GM12864 (cell line): Measurements from ENCODE around the gene SLC30A3.

ENCODE experiments used
- DNase-seq: peaks from one replicate; pipeline ENCODE4 v3.0.0-alpha.2; 2011; ENCODE audit warnings: low read depth
- H3K4me3 ChIP-seq: 2 replicates; pipeline ENCODE4 v1.5.1; 2011; ENCODE audit warnings: mild to moderate bottlenecking, low read depth, low read length, control low read depth
- CTCF ChIP-seq: IDR thresholded peaks from 2 replicates; pipeline ENCODE4 v1.5.1; 2011; ENCODE audit warnings: low read depth, mild to moderate bottlenecking, moderate library complexity, low read length, control low read depth, inconsistent platforms; ENCODE audit errors: missing control alignments

SLC30A3 gene

DNA sequence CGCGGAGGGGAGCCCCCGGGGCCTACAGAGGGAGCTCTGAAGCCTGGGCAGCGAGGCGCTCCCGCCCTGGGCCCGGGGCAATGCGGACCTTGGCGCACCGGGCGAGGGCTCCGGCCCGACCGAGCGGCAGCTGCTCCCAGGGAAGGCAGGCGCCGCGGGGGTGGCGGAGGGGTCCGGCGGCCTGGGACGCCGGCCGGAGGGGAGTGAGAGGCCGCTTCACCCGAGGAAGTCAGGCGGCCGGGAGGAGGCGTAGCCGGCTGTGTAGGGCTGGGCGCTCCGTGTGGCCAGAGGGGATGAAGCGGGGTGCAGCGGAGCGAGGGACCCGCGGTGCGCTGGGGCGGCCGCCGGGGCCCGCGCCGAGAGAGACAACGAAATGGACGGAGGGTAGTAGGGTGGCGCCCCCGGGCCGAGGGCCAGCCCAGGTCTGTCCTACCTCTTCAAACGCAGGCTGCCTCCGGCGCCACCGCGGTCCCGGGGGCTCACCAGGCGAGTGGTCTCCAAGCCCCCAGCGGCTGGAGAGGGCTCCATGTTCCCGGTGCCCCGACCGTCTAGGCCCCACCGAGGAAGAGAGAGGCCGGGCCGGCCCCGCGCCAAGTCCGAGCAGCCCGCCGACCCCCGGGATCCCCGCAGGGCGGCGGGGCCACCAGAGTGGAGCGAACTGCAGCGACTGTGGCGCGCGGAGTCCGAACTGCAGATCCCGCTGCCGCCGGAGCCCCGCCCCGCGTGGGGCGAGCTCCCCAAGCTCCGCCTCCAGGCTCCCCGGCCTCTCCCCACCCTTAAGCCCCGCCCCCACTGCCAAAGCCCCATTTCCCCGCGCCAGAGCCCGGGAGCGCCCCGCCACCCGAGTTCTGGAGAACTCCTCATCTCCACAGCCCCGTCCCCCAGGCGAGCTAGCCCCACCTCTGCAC lies at the start of gene SLC30A3:
Gene SLC30A3 (minus strand): TSS at position 669 of the 908 bp plus-strand sequence. CDS start 141 bp downstream, at position 528.
- no peak for TF ChIP-seq CTCF
- no peak for DNase-seq
- H3K4me3 ChIP-seq = peak within 1 kb of the TSS; percentile 49

DNA sequence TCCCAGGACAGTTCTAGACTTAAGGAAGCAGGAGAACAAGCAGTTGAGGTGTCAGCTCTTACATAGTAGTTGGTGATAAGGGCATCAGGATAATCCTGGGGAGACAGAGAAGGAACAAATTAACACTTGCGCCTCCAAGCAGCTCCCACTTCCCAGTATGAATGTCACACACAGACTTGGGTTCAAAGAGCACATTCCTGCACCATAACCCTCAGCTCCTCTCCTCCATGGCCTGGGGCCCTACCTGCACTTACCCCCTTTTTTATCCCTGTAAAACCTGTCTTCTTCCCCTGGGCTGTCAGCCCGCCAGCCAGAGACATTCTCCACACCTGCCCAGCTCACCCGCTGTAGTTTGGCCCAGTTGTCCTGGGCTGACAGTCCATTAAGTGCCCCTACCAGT lies 49.3 kb upstream of the SLC30A3 start:
- no peak overlapping the region for H3K4me3 ChIP-seq
- TF ChIP-seq CTCF = no peak
- no peak for DNase-seq

GRCh38 chr2:27309651-27310050 lies 46.8 kb upstream of the SLC30A3 start:
- DNase-seq = no peak
- no peak for TF ChIP-seq CTCF
- H3K4me3 ChIP-seq = no peak overlapping the region

- DNase-seq = no peak
- TF ChIP-seq CTCF = no peak
- H3K4me3 ChIP-seq = no peak within 1 kb of the TSS
Measured at GRCh38 chr2:27308359-27308881, 45.6 kb upstream of the SLC30A3 start, which contains the start of gene UCN. TSS of gene UCN (minus strand) at chr2:27308445. CDS start at chr2:27307895, 550 bp downstream.

DNA sequence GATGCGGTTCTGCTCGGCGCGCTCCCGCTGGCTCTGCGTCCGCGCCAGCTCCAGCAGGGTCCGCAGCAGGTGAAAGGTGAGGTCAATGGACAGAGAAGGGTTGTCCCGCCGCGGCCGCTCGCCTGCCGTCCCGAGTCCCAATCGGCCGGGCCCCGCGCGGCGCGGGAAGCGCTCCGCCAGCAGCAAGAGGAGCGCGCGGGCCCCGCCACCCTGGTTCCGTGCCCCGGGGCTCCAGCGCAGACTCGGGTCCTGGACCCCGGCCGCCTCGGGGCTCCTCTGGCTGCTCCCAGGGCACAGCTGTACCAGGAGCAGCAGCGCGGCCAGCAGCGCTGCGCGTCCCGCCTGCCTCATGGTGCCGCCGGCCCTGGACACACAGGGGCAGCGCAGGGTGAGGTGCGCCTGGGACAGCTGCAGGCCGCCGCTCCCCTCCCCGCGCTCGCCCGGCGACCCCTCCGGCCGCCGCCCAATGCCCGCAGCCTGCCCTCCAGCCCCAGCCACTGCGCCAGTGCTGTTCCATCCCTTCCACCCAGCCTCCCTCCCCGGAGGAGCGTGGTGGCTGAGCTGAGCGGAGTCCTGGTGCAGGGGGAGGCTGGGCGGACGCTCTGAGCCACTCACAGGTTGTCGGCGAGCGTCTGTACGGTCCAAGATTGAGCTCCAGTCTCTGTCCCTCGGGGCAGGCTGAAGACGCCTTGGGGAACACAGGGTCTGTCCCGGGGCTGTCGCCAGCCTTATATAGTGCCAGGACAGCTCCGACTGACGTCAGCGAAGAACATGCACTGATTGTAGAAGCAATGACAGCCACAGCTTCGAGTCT lies 44.9 kb upstream of the SLC30A3 start:
- H3K4me3 ChIP-seq = no peak overlapping the region
- TF ChIP-seq CTCF = no peak

DNA sequence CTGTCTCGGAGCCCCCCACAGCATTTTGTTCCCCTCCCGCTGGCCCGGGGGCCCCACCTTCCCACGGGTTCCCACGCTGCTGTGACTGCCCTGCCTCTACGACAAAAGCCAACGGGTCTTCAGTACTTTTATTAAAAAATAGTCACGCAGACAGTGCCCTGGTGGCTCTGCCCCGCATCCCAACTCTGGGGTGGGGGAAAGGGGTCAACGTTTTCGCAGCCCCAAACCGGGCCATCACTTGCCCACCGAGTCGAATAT lies 44.4 kb upstream of the SLC30A3 start:
- no peak overlapping the region for H3K4me3 ChIP-seq
- DNase-seq = no peak
- TF ChIP-seq CTCF = no peak

More for the DNA sequence above, 44.9 kb upstream of the SLC30A3 start:
- DNase-seq = no peak
